Ishikawa (cell line): ENCODE data around the gene PPP1R12A.

ENCODE experiments used
- CEBPB ChIP-seq: IDR thresholded peaks from 2 replicates; pipeline ENCODE4 v1.6.1; 2012
- CREB1 ChIP-seq: IDR thresholded peaks from 2 replicates; pipeline ENCODE4 v1.6.1; 2012; ENCODE audit warnings: low read depth
- EGR1 ChIP-seq: IDR thresholded peaks from 2 replicates; pipeline ENCODE4 v1.6.1; 2012
- EP300 ChIP-seq: IDR thresholded peaks from 2 replicates; pipeline ENCODE4 v1.6.1; 2012; ENCODE audit warnings: borderline replicate concordance
- FOXM1 ChIP-seq: IDR thresholded peaks from 2 replicates; pipeline ENCODE4 v1.6.1; 2012; ENCODE audit warnings: low read depth, borderline replicate concordance
- NFIC ChIP-seq: IDR thresholded peaks from 2 replicates; pipeline ENCODE4 v1.6.1; 2012
- RAD21 ChIP-seq: IDR thresholded peaks from 2 replicates; pipeline ENCODE4 v1.6.1; 2012; ENCODE audit warnings: low read depth
- TAF1 ChIP-seq: IDR thresholded peaks from 2 replicates; pipeline ENCODE4 v1.6.1; 2012; ENCODE audit warnings: low read depth, mild to moderate bottlenecking
- TCF12 ChIP-seq: IDR thresholded peaks from 2 replicates; pipeline ENCODE4 v1.6.1; 2012; ENCODE audit warnings: low read depth
- TEAD4 ChIP-seq: IDR thresholded peaks from 2 replicates; pipeline ENCODE4 v1.6.1; 2012
- YY1 ChIP-seq: IDR thresholded peaks from 2 replicates; pipeline ENCODE4 v1.6.1; 2012; ENCODE audit warnings: low read depth
- ZBTB7A ChIP-seq: IDR thresholded peaks from 2 replicates; pipeline ENCODE4 v1.6.1; 2012; ENCODE audit warnings: low read depth
- TF ChIP-seq, protein P1 (sequence below): IDR thresholded peaks from 2 replicates; pipeline ENCODE4 v1.6.1; 2012
- TF ChIP-seq, protein P2 (sequence below): IDR thresholded peaks from 2 replicates; pipeline ENCODE4 v1.6.1; 2012; ENCODE audit warnings: low read depth, mild to moderate bottlenecking
- TF ChIP-seq, protein P3 (sequence below): IDR thresholded peaks from 2 replicates; pipeline ENCODE4 v1.6.1; 2012

Gene PPP1R12A

DNA sequence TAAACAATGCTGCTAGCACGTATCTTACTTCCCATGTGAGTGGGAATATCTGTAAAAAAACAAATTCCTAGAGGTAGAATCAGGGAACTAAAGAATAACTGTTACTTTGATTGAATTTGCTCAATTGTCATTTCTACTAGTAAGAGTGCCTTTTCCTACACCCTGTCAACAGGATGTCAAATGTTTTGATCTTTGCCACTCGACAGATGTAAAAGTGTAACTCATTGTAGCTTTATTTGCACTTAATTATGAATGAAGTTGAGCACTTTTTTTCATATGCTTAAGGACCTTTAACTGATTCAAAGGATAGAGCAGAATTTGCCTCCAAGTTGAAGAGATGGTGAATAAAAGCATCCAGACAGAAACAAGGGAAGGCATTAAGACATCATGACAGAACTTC lies 104.5 kb downstream of the PPP1R12A start:
- TF ChIP-seq EGR1: no peak
- TF ChIP-seq TEAD4: no peak
- no peak for TF ChIP-seq TCF12
- TF ChIP-seq TAF1: no peak
- TF ChIP-seq ZBTB7A: no peak
- no peak for TF ChIP-seq CEBPB

DNA sequence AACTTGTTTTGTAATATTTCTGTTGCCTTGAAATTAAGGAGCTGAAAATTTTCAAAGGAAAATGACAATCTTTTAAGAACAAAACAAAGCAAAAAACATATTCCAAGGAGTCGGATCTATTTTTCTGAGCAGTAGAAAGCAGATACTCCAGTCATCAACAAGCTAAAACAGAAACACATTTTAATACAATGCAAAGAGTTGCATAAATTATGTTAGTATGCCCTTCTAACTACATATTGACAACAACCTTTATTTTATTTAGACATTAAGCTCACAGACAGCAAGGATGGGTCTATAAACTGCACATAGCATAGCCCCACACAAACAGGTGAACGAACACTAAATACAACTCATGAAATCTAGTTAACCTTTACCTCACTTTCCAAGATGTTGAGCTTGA lies 106.0 kb downstream of the PPP1R12A start:
- no peak for TF ChIP-seq EP300
- TF ChIP-seq, protein P1, sequence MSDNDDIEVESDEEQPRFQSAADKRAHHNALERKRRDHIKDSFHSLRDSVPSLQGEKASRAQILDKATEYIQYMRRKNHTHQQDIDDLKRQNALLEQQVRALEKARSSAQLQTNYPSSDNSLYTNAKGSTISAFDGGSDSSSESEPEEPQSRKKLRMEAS: no peak
- TF ChIP-seq TCF12: no peak
- no peak for TF ChIP-seq ZBTB7A
- no peak for TF ChIP-seq FOXM1
- TF ChIP-seq, protein P2, sequence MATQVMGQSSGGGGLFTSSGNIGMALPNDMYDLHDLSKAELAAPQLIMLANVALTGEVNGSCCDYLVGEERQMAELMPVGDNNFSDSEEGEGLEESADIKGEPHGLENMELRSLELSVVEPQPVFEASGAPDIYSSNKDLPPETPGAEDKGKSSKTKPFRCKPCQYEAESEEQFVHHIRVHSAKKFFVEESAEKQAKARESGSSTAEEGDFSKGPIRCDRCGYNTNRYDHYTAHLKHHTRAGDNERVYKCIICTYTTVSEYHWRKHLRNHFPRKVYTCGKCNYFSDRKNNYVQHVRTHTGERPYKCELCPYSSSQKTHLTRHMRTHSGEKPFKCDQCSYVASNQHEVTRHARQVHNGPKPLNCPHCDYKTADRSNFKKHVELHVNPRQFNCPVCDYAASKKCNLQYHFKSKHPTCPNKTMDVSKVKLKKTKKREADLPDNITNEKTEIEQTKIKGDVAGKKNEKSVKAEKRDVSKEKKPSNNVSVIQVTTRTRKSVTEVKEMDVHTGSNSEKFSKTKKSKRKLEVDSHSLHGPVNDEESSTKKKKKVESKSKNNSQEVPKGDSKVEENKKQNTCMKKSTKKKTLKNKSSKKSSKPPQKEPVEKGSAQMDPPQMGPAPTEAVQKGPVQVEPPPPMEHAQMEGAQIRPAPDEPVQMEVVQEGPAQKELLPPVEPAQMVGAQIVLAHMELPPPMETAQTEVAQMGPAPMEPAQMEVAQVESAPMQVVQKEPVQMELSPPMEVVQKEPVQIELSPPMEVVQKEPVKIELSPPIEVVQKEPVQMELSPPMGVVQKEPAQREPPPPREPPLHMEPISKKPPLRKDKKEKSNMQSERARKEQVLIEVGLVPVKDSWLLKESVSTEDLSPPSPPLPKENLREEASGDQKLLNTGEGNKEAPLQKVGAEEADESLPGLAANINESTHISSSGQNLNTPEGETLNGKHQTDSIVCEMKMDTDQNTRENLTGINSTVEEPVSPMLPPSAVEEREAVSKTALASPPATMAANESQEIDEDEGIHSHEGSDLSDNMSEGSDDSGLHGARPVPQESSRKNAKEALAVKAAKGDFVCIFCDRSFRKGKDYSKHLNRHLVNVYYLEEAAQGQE: no peak

DNA sequence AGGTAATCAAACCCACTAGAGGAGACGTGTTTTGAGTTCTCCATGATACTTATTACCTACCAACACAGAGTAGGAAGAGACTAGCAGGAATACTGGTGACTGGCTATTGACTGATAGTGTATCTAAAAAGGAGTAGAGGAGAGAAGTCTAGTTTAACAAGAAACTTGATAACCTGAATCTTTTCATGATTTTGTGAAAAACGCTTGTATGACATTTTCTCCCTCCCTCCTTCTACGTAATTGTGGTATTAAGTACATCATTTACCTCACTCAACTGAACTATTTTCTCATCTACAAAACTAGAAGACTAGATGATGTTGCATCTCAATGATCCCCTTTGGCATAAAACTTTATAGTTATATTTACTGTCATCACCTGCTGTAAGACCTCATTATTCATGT lies 107.4 kb downstream of the PPP1R12A start:
- no peak for TF ChIP-seq TEAD4
- TF ChIP-seq CREB1: no peak
- no peak for TF ChIP-seq EGR1
- no peak for TF ChIP-seq TAF1
- TF ChIP-seq, protein P2: no peak
- TF ChIP-seq ZBTB7A: no peak
- no peak for TF ChIP-seq FOXM1
- TF ChIP-seq YY1: no peak
- no peak for TF ChIP-seq TCF12
- TF ChIP-seq NFIC: no peak
- TF ChIP-seq EP300: no peak
- TF ChIP-seq RAD21: no peak
- TF ChIP-seq CEBPB: no peak
- TF ChIP-seq, protein P3, sequence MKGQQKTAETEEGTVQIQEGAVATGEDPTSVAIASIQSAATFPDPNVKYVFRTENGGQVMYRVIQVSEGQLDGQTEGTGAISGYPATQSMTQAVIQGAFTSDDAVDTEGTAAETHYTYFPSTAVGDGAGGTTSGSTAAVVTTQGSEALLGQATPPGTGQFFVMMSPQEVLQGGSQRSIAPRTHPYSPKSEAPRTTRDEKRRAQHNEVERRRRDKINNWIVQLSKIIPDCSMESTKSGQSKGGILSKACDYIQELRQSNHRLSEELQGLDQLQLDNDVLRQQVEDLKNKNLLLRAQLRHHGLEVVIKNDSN: no peak

DNA sequence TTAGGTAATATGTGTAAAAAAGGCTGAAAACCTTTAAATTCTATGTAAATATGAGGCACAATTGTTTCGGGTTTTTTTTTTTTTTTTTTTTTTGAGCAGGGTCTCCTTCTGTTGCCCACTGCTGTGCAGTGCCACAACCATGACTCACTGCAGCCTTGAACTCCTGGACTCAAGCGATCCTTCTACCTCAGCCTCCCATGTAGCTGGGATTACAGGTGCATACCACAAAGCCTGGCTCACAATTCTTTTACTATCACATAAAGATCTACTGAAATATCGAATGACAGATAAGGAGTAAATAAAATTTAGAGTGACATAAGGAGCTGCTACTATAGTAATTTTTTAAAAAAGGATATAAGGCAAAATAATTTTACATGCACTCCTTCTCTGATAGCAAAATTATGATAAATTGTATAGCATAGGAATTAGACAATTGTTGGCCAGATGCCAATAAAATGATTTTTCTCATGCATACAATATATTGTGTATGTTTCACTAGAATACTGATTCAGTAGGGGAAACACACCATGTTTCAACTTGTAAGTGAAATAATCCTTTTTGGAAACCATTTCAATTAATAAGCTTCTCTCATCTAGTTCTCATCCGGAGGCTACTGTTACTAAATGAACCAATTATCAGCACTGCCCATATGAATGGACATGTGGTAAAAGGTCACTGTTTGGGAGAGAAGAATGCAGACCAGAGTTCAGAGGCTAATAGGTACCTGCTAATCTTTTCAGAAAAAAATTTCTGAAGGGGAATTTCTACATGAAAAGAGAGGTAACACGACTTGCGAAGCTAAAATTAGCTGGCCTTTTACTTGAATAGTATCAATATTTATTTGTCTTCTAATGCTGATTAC lies 108.4 kb downstream of the PPP1R12A start:
- TF ChIP-seq NFIC (peak; percentile 55), TAF1 (no peak)
- TF ChIP-seq, protein P2: no peak

DNA sequence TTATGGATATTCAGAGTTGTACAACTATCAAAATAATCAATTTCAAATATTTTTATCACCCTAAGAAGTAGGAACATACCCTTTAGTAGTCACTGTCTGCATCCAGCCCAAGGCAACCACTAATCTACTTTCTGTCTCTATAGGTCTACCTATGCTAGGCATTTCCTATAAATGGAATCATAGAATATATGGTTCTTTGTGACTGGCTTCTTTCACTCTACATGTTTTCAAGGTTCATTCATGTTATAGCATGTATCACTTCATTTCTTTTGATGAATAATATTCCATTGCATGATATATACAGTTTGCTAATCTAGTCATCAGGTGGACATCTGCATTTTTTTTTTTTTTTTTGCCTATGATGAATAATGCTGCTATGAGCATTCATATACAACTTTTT lies 112.4 kb downstream of the PPP1R12A start:
- TF ChIP-seq EGR1 (no peak), YY1 (no peak), CREB1 (no peak), NFIC (no peak), CEBPB (no peak), FOXM1 (no peak), TEAD4 (no peak)

DNA sequence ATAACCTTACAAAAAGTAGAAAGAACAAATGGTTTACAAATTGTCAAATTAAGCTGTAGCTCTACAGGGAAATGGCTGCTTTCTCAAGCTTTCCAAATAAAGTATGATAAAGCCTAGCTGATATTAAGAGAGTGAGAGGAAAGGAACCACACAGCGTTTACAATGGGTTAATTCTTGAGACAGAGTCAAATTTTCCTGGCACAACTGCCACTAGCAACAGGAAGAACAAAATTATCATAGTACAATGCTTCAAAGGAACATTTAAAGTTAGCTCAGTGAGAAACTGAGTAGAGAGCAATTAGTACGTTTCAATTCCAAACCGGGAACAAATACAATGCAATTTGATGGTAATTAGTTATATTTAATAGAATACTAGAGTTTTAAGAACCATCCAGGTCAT lies 116.0 kb downstream of the PPP1R12A start:
- TF ChIP-seq EP300: no peak
- no peak for TF ChIP-seq YY1
- TF ChIP-seq, protein P3: no peak
- TF ChIP-seq NFIC: no peak
- TF ChIP-seq ZBTB7A: no peak
- TF ChIP-seq, protein P1: no peak
- TF ChIP-seq, protein P2: no peak
